HEK293 (cell line): ENCODE results near the gene DUOX1.

ENCODE experiments used
- CTCF ChIP-seq: fragments of 450-650 bp; formaldehyde crosslinking; IDR thresholded peaks from 2 replicates; pipeline ENCODE4 v1.5.1; 2016; ENCODE audit warnings: missing biosample characterization, missing genetic modification characterization
- ZEB2 ChIP-seq: fragments of 450-650 bp; formaldehyde crosslinking; IDR thresholded peaks from 2 replicates; pipeline ENCODE4 v1.5.1; 2016; ENCODE audit warnings: missing biosample characterization, missing genetic modification characterization

DNA sequence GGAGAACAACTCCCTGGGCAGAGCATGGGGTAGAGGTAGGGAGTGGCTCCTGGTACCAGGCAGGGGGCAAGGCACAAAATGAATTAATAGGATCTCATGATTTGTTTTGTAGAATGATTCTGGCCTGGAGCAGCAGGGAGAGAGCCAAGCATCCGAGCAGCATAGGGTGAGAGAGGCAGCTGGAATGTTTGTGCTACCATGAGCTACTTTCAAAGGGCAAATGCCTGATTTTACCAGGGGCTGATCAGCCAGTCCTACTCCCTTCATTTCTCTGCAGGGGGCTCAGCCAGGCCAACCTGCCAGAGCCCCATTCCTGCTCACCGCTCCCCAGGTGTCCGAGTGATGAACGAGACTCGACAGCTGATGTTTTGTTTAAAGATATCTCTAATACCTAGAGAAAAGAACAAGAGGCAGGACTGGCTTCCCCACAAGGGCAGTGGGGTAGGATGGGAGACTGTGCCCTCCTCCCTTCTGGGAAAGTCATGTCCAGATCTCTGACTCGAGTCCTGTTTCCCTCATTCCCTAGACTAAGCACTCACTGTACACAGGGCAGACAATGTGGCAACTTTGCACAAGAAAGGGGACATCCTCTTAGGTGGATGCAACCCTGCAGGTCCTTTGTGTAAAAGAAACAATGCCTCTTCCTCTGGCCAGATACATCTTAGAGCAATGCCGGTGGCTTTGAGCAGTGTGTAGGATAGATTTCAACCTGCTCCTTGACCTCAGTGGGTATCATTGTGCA is 28.7 kb upstream of the DUOX1 start:
- TF ChIP-seq CTCF (tag by site-specific recombination) (no peak), ZEB2 (no peak)
